GM18520 (cell line): ENCODE data around the gene CIZ1.

Experiments used
- ATAC-seq: cut with Tn5 transposase; IDR thresholded peaks from one replicate; pipeline ENCODE4 v1.9.1; 2021; ENCODE audit not compliant: unreplicated experiment

CIZ1 gene

GRCh38 chr9:128128836-128129590, 62.4 kb downstream of the CIZ1 start:
- ATAC-seq = no peak

GRCh38 chr9:128127990-128128835, 63.2 kb downstream of the CIZ1 start:
- peak; percentile 60 for ATAC-seq

GRCh38 chr9:128127568-128127989, 63.8 kb downstream of the CIZ1 start, which contains the start of gene PTGES2:
Gene PTGES2 (minus strand): TSS chr9:128127729. CDS start chr9:128127717, 12 bp downstream.
- peak; percentile 51 for ATAC-seq

GRCh38 chr9:128125580-128126354, 65.6 kb downstream of the CIZ1 start:
- no peak for ATAC-seq

- no peak for ATAC-seq
Measured at GRCh38 chr9:128124873-128125579, 66.3 kb downstream of the CIZ1 start.

GRCh38 chr9:128124451-128124850, 66.9 kb downstream of the CIZ1 start:
- no peak for ATAC-seq

GRCh38 chr9:128123451-128124080, 67.8 kb downstream of the CIZ1 start:
- ATAC-seq = no peak

GRCh38 chr9:128122809-128123175, 68.6 kb downstream of the CIZ1 start:
- no peak for ATAC-seq

GRCh38 chr9:128121924-128122808, 69.2 kb downstream of the CIZ1 start:
- no peak for ATAC-seq

GRCh38 chr9:128121466-128121810, 69.9 kb downstream of the CIZ1 start:
- no peak for ATAC-seq

- no peak for ATAC-seq
Measured at GRCh38 chr9:128120741-128121465, 70.5 kb downstream of the CIZ1 start.

GRCh38 chr9:128120061-128120740, 71.2 kb downstream of the CIZ1 start:
- no peak for ATAC-seq

GRCh38 chr9:128118971-128119665, 72.3 kb downstream of the CIZ1 start:
- no peak for ATAC-seq

- no peak for ATAC-seq
Measured at GRCh38 chr9:128118472-128118857, 72.9 kb downstream of the CIZ1 start.

GRCh38 chr9:128117613-128118471, 73.5 kb downstream of the CIZ1 start:
- ATAC-seq = no peak
